ENCODE measurements around the gene PIGR. TPM values are rescaled to one million over a fixed set of nuclear protein-coding genes. Genes with fewer than 3 reads are reported as not detected.

Gene PIGR
- polyA plus RNA-seq, 1 donor from 2014 or later, result not detected

GRCh38 chr1:206955476-206956451 lies 9.5 kb upstream of the PIGR start:
- Histone ChIP-seq H3K9me2 (ENCODE audit: insufficient read depth, low read length) (no peaks in the 10 kb centered on the region), H4K20me1 (ENCODE audit: insufficient read depth) (no peaks in the 10 kb centered on the region), H3F3A (ENCODE audit: insufficient read depth, low read length, poor library complexity, severe bottlenecking) (no peaks in the 10 kb centered on the region), H3K36me3 (ENCODE audit: insufficient read depth, low read length) (no peaks in the 10 kb centered on the region), H2AFZ (ENCODE audit: low read depth, low read length) (no peak overlapping the region), H3K79me2 (replicated peaks; ENCODE audit: insufficient read depth, low read length) (no peaks in the 10 kb centered on the region), H3K4me3 (ENCODE audit: low read length) (no peak overlapping the region), H3K27me3 (ENCODE audit: insufficient read depth, low read depth, low read length) (no peaks in the 10 kb centered on the region), H3K9ac (ENCODE audit: low read length) (no peak overlapping the region), H3K9me3 (ENCODE audit: low read length) (no peaks in the 10 kb centered on the region), H3K27ac (ENCODE audit: low read length) (no peak overlapping the region), H3K4me2 (ENCODE audit: low read length) (no peak overlapping the region)
- TF ChIP-seq TAF1 (IDR thresholded peaks at IDR 0.05; ENCODE audit: low read depth), result no peak
- TF ChIP-seq CTCF (IDR thresholded peaks at IDR 0.05; ENCODE audit: poor library complexity, severe bottlenecking), result no peak
- no peak for TF ChIP-seq SMC3 (conservative IDR thresholded peaks at IDR 0.05; ENCODE audit: poor library complexity)
- TF ChIP-seq, protein P1, sequence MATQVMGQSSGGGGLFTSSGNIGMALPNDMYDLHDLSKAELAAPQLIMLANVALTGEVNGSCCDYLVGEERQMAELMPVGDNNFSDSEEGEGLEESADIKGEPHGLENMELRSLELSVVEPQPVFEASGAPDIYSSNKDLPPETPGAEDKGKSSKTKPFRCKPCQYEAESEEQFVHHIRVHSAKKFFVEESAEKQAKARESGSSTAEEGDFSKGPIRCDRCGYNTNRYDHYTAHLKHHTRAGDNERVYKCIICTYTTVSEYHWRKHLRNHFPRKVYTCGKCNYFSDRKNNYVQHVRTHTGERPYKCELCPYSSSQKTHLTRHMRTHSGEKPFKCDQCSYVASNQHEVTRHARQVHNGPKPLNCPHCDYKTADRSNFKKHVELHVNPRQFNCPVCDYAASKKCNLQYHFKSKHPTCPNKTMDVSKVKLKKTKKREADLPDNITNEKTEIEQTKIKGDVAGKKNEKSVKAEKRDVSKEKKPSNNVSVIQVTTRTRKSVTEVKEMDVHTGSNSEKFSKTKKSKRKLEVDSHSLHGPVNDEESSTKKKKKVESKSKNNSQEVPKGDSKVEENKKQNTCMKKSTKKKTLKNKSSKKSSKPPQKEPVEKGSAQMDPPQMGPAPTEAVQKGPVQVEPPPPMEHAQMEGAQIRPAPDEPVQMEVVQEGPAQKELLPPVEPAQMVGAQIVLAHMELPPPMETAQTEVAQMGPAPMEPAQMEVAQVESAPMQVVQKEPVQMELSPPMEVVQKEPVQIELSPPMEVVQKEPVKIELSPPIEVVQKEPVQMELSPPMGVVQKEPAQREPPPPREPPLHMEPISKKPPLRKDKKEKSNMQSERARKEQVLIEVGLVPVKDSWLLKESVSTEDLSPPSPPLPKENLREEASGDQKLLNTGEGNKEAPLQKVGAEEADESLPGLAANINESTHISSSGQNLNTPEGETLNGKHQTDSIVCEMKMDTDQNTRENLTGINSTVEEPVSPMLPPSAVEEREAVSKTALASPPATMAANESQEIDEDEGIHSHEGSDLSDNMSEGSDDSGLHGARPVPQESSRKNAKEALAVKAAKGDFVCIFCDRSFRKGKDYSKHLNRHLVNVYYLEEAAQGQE (IDR thresholded peaks at IDR 0.05; ENCODE audit: borderline replicate concordance), result no peak
- no peak for TF ChIP-seq EP300 (conservative IDR thresholded peaks at IDR 0.05; ENCODE audit: poor library complexity, severe bottlenecking)

GRCh38 chr1:206954459-206955342 lies 8.4 kb upstream of the PIGR start:
- Histone ChIP-seq H3K27me3 (ENCODE audit: insufficient read depth, low read depth, low read length) (no peaks in the 10 kb centered on the region), H3F3A (ENCODE audit: insufficient read depth, low read length, poor library complexity, severe bottlenecking) (no peaks in the 10 kb centered on the region), H3K36me3 (ENCODE audit: insufficient read depth, low read length) (no peaks in the 10 kb centered on the region), H3K4me3 (ENCODE audit: low read length) (no peak overlapping the region), H3K4me2 (ENCODE audit: low read length) (no peak overlapping the region), H3K79me2 (replicated peaks; ENCODE audit: insufficient read depth, low read length) (no peaks in the 10 kb centered on the region), H4K20me1 (ENCODE audit: insufficient read depth) (no peaks in the 10 kb centered on the region), H3K9me3 (ENCODE audit: low read length) (no peaks in the 10 kb centered on the region), H3K9ac (ENCODE audit: low read length) (no peak overlapping the region), H3K27ac (ENCODE audit: low read length) (no peak overlapping the region), H3K9me2 (ENCODE audit: insufficient read depth, low read length) (no peaks in the 10 kb centered on the region), H2AFZ (ENCODE audit: low read depth, low read length) (no peak overlapping the region)
- TF ChIP-seq RAD21 (conservative IDR thresholded peaks at IDR 0.05) (no peak), EP300 (conservative IDR thresholded peaks at IDR 0.05; ENCODE audit: poor library complexity, severe bottlenecking) (no peak)
- TF ChIP-seq, protein P1 (IDR thresholded peaks at IDR 0.05; ENCODE audit: borderline replicate concordance), result no peak

Measured in neural cell (in vitro differentiated cells).